Measurements from ENCODE around the gene SMARCAL1.

DNA sequence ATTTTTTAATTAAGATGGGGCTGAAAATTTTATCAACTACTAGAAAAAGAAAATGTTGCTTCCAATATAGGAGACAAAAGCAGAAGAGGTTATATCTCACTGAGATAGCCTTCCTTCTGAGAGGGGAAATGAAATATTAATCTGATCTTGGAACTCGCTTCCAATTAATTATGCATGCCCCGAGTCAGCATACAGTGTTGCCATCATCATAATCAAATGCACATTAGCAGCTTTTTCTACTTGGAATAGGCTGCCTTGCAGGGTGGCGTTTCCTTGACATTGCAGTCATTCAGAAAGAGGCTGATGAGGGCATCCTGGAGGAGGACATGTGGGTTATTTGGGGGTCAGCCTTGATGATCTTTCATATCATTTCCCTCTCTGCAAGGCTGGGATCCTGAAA lies 67.9 kb downstream of the SMARCAL1 start:
- no peak for TF ChIP-seq REST (IDR thresholded peaks at IDR 0.05; ENCODE audit: low read depth)
- no peak for TF ChIP-seq TCF12 (IDR thresholded peaks at IDR 0.05; ENCODE audit: low read depth)
- TF ChIP-seq TEAD4 (IDR thresholded peaks at IDR 0.05): no peak
- TF ChIP-seq TAF1 (IDR thresholded peaks at IDR 0.05; ENCODE audit: low read depth): no peak
- TF ChIP-seq ZBTB7A (IDR thresholded peaks at IDR 0.05; ENCODE audit: low read depth): no peak
- TF ChIP-seq RAD21 (IDR thresholded peaks at IDR 0.05; ENCODE audit: low read depth): no peak

Measured in Ishikawa (cell line).